Liver (tissue), 9 donors: ENCODE data around the gene TMEM63B. TPM values are rescaled to one million over a fixed set of nuclear protein-coding genes. Genes with fewer than 3 reads are reported as not detected.

Experiments used
- DNase-seq: peaks from one replicate; pipeline ENCODE4 v3.0.0-alpha.2; 2017; ENCODE audit warnings: low spot score
- H3K27ac ChIP-seq, 2 donors: one replicate each; pipeline ENCODE4 v1.7.0; 2013; ENCODE audit warnings: inconsistent platforms in 2 of 2, low read length in 2 of 2, control low read depth in 1 of 2, low read depth in 1 of 2, mild to moderate bottlenecking in 1 of 2
- H3K27me3 ChIP-seq, 4 donors: one replicate each; pipeline versions ENCODE4 v1.6.1 to v1.7.0; 2013; ENCODE audit warnings: low read length in 3 of 4, inconsistent platforms in 1 of 4, mild to moderate bottlenecking in 1 of 4, moderate library complexity in 1 of 4; ENCODE audit not compliant: control insufficient read depth in 4 of 4, insufficient read depth in 4 of 4
- H3K36me3 ChIP-seq, 4 donors: one replicate each; pipeline versions ENCODE4 v1.6.1 to v1.7.0; 2013; ENCODE audit warnings: low read length in 3 of 4, mild to moderate bottlenecking in 3 of 4, low read depth in 1 of 4, moderate library complexity in 1 of 4; ENCODE audit not compliant: control insufficient read depth in 4 of 4, insufficient read depth in 3 of 4
- H3K4me1 ChIP-seq, 4 donors: one replicate each; pipeline versions ENCODE4 v1.6.1 to v1.7.0; 2013; ENCODE audit warnings: low read length in 3 of 4, mild to moderate bottlenecking in 3 of 4, moderate library complexity in 1 of 4; ENCODE audit not compliant: control insufficient read depth in 4 of 4, insufficient read depth in 4 of 4
- H3K4me3 ChIP-seq, 3 donors: one replicate each; pipeline versions ENCODE4 v1.6.1 to v1.7.0; 2013; ENCODE audit warnings: low read length in 3 of 3, control low read depth in 1 of 3, low read depth in 1 of 3, mild to moderate bottlenecking in 1 of 3
- H3K9ac ChIP-seq, 2 donors: one replicate each; pipeline ENCODE4 v1.7.0; 2013; ENCODE audit warnings: low read length in 2 of 2, mild to moderate bottlenecking in 2 of 2, moderate library complexity in 2 of 2, control low read depth in 1 of 2, low read depth in 1 of 2
- H3K9me3 ChIP-seq, 4 donors: one replicate each; pipeline versions ENCODE4 v1.6.1 to v1.7.0; 2013; ENCODE audit warnings: low read length in 3 of 4; ENCODE audit not compliant: control insufficient read depth in 4 of 4
- EGR1 ChIP-seq, 2 donors: IDR thresholded peaks; 2 replicates each; pipeline ENCODE4 v1.6.1; 2016 to 2018; ENCODE audit warnings: antibody characterized with exemption in 2 of 2, low read depth in 2 of 2
- FOXA1 ChIP-seq: IDR thresholded peaks from 2 replicates; pipeline ENCODE4 v1.6.1; 2016; ENCODE audit warnings: antibody characterized with exemption
- FOXA2 ChIP-seq: IDR thresholded peaks from 2 replicates; pipeline ENCODE4 v1.6.1; 2016; ENCODE audit warnings: antibody characterized with exemption
- GABPA ChIP-seq, 2 donors: IDR thresholded peaks in 1 of 2; conservative IDR thresholded peaks in 1 of 2; 2 replicates each; pipeline ENCODE4 v1.6.1; 2016; ENCODE audit warnings: antibody characterized with exemption in 2 of 2, mild to moderate bottlenecking in 1 of 2, moderate library complexity in 1 of 2
- HNF4A ChIP-seq, 2 donors: conservative IDR thresholded peaks; 2 replicates each; pipeline ENCODE4 v1.6.1; 2016; ENCODE audit warnings: antibody characterized with exemption in 2 of 2, mild to moderate bottlenecking in 2 of 2
- JUND ChIP-seq, 2 donors: IDR thresholded peaks; 2 replicates each; pipeline ENCODE4 v1.6.1; 2016; ENCODE audit warnings: antibody characterized with exemption in 2 of 2
- NR2F2 ChIP-seq: IDR thresholded peaks from 2 replicates; pipeline ENCODE4 v1.6.1; 2016; ENCODE audit warnings: antibody characterized with exemption
- RAD21 ChIP-seq, 2 donors: IDR thresholded peaks; 2 replicates each; pipeline ENCODE4 v1.6.1; 2016; ENCODE audit warnings: antibody characterized with exemption in 2 of 2, mild to moderate bottlenecking in 2 of 2
- RXRA ChIP-seq, 2 donors: IDR thresholded peaks; 2 replicates each; pipeline ENCODE4 v1.6.1; 2017 to 2018; ENCODE audit warnings: antibody characterized with exemption in 2 of 2, mild to moderate bottlenecking in 1 of 2
- SP1 ChIP-seq: IDR thresholded peaks from 2 replicates; pipeline ENCODE4 v1.6.1; 2018; ENCODE audit warnings: antibody characterized with exemption, mild to moderate bottlenecking
- TAF1 ChIP-seq: conservative IDR thresholded peaks from 2 replicates; pipeline ENCODE4 v1.6.1; 2016; ENCODE audit warnings: antibody characterized with exemption, mild to moderate bottlenecking
- YY1 ChIP-seq: IDR thresholded peaks from 2 replicates; pipeline ENCODE4 v1.6.1; 2016; ENCODE audit warnings: antibody characterized with exemption, mild to moderate bottlenecking
- WGBS: extraction: QIAGEN DNeasy Blood & Tissue Kit; methylation state at CpG from one replicate; pipeline ENCODE4 v1.1.7; 2013; 5-methylcytosine and 5-hydroxymethylcytosine counted together
- polyA plus RNA-seq, 2 donors: library from polyadenylated mRNA; stranded (reverse) in 1 of 2; unstranded in 1 of 2; fragments of 200-250 nt in 1 of 2; fragments of >200 nt in 1 of 2; fragmentation: Nextera tagmentation in 1 of 2; extraction: Ambion mirVana in 1 of 2; gene quantifications; one replicate each; pipeline versions ENCODE4 v1.2.1 to v1.2.3, GENCODE V29; 2013 to 2015
- total RNA-seq, 2 donors: library from RNA; depleted of rRNA; stranded (reverse); fragments of >200 nt; gene quantifications; one replicate each; pipeline ENCODE4 v1.2.3, GENCODE V29; 2014
- TF ChIP-seq, protein P1 (sequence below): IDR thresholded peaks from 2 replicates; pipeline ENCODE4 v1.6.1; 2016; ENCODE audit warnings: antibody characterized with exemption, mild to moderate bottlenecking
- TF ChIP-seq, protein P2 (sequence below): IDR thresholded peaks from 2 replicates; pipeline ENCODE4 v1.6.1; 2016; ENCODE audit warnings: antibody characterized with exemption
- TF ChIP-seq, protein P3 (sequence below): IDR thresholded peaks from 2 replicates; pipeline ENCODE4 v1.6.1; 2016; ENCODE audit warnings: antibody characterized with exemption
- TF ChIP-seq, protein P4 (sequence below): fragments of 150-350 bp; IDR thresholded peaks from 2 replicates; pipeline ENCODE4 v1.5.1; 2017; ENCODE audit warnings: improper control_type of control experiment, low read depth, low read length; ENCODE audit not compliant: missing input control
- TF ChIP-seq, protein P5 (sequence below): IDR thresholded peaks from 2 replicates; pipeline ENCODE4 v1.6.1; 2016; ENCODE audit warnings: antibody characterized with exemption
- donor health status: healthy.
- donor health status: healthy.
- donor health status: healthy.
- donor health status: healthy.
- donor health status: healthy.

The TMEM63B gene
- total and polyA plus RNA-seq, 4 donors: 9.6 to 64.9 (median 37.6) TPM

DNA sequence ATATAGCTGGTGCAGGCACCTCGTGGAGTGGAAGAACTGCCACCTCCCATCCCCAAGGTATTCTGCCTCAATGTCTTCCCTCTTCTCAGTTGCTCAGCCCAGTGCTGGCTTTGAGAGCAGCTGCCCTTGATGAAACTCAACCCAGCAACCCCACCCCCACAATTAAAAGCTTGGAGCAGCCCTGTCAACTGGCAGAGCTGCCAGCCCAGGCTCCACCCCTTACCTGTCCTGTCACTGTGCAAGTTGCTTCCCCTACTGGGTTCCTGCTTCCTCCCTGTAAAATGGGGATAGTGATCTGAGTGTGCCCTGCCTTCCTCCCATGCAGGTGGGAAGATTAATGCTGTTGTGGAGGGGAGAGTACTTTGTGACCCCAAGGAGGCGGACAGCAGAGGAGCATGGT is 4.5 kb downstream of the TMEM63B start:
- H3K27ac ChIP-seq: no peak overlapping the region
- WGBS: 89% methylated on average over 2 of the region's 2 CpGs

DNA sequence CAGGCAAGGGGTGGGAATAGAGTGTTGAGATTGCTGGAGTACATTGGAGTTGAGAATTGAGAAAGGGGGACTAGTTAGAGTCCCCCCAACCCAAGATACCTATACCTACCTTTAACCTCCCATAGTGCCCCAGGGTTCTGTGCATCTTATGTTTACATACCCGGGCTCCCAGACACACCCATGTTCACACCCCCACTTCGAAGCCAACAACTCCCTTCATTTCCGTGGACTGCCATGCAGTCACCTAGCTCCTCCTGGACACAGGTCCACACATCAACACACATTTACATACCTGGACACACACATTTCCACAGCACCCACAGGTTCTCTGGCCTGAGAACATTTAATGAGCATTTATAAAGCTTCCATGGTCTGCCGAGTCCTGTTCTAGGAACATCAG is 5.1 kb downstream of the TMEM63B start:
- H3K36me3 ChIP-seq: peaks cover 0 to 19% (median 6%) of the 10 kb centered on the region in 4 donors
- no peak overlapping the region for H3K4me3 ChIP-seq
- 82% methylated on average over 4 of the region's 4 CpGs for WGBS
- H3K27me3 ChIP-seq: no peaks in the 10 kb centered on the region
- DNase-seq: peak; percentile 65
- H3K27ac ChIP-seq: no peak overlapping the region
- H3K9me3 ChIP-seq: no peaks in the 10 kb centered on the region
- peaks cover 8 to 17% (median 12%) of the 10 kb centered on the region in 4 donors for H3K4me1 ChIP-seq
- H3K9ac ChIP-seq: no peak overlapping the region
- TF ChIP-seq, protein P1, sequence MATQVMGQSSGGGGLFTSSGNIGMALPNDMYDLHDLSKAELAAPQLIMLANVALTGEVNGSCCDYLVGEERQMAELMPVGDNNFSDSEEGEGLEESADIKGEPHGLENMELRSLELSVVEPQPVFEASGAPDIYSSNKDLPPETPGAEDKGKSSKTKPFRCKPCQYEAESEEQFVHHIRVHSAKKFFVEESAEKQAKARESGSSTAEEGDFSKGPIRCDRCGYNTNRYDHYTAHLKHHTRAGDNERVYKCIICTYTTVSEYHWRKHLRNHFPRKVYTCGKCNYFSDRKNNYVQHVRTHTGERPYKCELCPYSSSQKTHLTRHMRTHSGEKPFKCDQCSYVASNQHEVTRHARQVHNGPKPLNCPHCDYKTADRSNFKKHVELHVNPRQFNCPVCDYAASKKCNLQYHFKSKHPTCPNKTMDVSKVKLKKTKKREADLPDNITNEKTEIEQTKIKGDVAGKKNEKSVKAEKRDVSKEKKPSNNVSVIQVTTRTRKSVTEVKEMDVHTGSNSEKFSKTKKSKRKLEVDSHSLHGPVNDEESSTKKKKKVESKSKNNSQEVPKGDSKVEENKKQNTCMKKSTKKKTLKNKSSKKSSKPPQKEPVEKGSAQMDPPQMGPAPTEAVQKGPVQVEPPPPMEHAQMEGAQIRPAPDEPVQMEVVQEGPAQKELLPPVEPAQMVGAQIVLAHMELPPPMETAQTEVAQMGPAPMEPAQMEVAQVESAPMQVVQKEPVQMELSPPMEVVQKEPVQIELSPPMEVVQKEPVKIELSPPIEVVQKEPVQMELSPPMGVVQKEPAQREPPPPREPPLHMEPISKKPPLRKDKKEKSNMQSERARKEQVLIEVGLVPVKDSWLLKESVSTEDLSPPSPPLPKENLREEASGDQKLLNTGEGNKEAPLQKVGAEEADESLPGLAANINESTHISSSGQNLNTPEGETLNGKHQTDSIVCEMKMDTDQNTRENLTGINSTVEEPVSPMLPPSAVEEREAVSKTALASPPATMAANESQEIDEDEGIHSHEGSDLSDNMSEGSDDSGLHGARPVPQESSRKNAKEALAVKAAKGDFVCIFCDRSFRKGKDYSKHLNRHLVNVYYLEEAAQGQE: no peak
- TF ChIP-seq, protein P2, sequence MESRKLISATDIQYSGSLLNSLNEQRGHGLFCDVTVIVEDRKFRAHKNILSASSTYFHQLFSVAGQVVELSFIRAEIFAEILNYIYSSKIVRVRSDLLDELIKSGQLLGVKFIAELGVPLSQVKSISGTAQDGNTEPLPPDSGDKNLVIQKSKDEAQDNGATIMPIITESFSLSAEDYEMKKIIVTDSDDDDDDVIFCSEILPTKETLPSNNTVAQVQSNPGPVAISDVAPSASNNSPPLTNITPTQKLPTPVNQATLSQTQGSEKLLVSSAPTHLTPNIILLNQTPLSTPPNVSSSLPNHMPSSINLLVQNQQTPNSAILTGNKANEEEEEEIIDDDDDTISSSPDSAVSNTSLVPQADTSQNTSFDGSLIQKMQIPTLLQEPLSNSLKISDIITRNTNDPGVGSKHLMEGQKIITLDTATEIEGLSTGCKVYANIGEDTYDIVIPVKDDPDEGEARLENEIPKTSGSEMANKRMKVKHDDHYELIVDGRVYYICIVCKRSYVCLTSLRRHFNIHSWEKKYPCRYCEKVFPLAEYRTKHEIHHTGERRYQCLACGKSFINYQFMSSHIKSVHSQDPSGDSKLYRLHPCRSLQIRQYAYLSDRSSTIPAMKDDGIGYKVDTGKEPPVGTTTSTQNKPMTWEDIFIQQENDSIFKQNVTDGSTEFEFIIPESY: no peak
- TF ChIP-seq SP1 (no peak), NR2F2 (no peak), FOXA2 (no peak), RAD21 (IDR thresholded peaks at IDR 0.05) (no peak)
- TF ChIP-seq, protein P3, sequence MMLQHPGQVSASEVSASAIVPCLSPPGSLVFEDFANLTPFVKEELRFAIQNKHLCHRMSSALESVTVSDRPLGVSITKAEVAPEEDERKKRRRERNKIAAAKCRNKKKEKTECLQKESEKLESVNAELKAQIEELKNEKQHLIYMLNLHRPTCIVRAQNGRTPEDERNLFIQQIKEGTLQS: no peak

More for the DNA sequence above, 4.5 kb downstream of the TMEM63B start:
- Histone ChIP-seq H3K4me3 (no peak overlapping the region), H3K9me3 (no peaks in the 10 kb centered on the region), H3K36me3 (peaks cover 0 to 14% (median 4%) of the 10 kb centered on the region in 4 donors), H3K27me3 (no peaks in the 10 kb centered on the region), H3K9ac (no peak overlapping the region), H3K4me1 (peaks cover 8 to 17% (median 12%) of the 10 kb centered on the region in 4 donors)
- no peak for TF ChIP-seq YY1
- no peak for TF ChIP-seq RXRA (IDR thresholded peaks at IDR 0.05)
- TF ChIP-seq, protein P4, sequence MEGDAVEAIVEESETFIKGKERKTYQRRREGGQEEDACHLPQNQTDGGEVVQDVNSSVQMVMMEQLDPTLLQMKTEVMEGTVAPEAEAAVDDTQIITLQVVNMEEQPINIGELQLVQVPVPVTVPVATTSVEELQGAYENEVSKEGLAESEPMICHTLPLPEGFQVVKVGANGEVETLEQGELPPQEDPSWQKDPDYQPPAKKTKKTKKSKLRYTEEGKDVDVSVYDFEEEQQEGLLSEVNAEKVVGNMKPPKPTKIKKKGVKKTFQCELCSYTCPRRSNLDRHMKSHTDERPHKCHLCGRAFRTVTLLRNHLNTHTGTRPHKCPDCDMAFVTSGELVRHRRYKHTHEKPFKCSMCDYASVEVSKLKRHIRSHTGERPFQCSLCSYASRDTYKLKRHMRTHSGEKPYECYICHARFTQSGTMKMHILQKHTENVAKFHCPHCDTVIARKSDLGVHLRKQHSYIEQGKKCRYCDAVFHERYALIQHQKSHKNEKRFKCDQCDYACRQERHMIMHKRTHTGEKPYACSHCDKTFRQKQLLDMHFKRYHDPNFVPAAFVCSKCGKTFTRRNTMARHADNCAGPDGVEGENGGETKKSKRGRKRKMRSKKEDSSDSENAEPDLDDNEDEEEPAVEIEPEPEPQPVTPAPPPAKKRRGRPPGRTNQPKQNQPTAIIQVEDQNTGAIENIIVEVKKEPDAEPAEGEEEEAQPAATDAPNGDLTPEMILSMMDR: no peak
- TF ChIP-seq, protein P5, sequence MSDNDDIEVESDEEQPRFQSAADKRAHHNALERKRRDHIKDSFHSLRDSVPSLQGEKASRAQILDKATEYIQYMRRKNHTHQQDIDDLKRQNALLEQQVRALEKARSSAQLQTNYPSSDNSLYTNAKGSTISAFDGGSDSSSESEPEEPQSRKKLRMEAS: no peak
- TF ChIP-seq HNF4A (conservative IDR thresholded peaks at IDR 0.05): no peak
- no peak for TF ChIP-seq EGR1 (IDR thresholded peaks at IDR 0.05; ENCODE audit: low read depth in 2 of 2)
- no peak for TF ChIP-seq TAF1
- no peak for TF ChIP-seq NR2F2
- TF ChIP-seq, protein P1: no peak
- no peak for TF ChIP-seq FOXA1
- TF ChIP-seq JUND (IDR thresholded peaks at IDR 0.05): no peak
- TF ChIP-seq SP1: no peak
- TF ChIP-seq GABPA (IDR thresholded peaks at IDR 0.05 in 1 of 2, conservative IDR thresholded peaks at IDR 0.05 in 1 of 2): no peak
- TF ChIP-seq, protein P2: no peak
- no peak for DNase-seq
